Peyer's patch (tissue), 4 donors: Measurements from ENCODE around the gene HOXC11. TPM values are rescaled to one million over a fixed set of nuclear protein-coding genes. Genes with fewer than 3 reads are reported as not detected.

ENCODE experiments used
- DNase-seq, 3 donors: peaks; one replicate each; pipeline ENCODE4 v3.0.0-alpha.2; 2017 to 2019
- H3K27ac ChIP-seq, 4 donors: fragments of 200-600 bp; sonication (generic); one replicate each; pipeline ENCODE4 v1.5.1; 2016 to 2019
- H3K27me3 ChIP-seq, 2 donors: fragments of 200-600 bp; sonication (generic); one replicate each; pipeline ENCODE4 v1.5.1; 2019
- H3K36me3 ChIP-seq, 3 donors: fragments of 200-600 bp; sonication (generic); one replicate each; pipeline ENCODE4 v1.5.1; 2016 to 2019
- H3K4me1 ChIP-seq, 4 donors: fragments of 200-600 bp; sonication (generic); one replicate each; pipeline ENCODE4 v1.5.1; 2016 to 2019
- H3K4me3 ChIP-seq, 4 donors: fragments of 200-600 bp; sonication (generic); 1 replicate in 3 of 4; 2 replicates in 1 of 4; pipeline ENCODE4 v1.5.1; 2016 to 2019; ENCODE audit warnings: mild to moderate bottlenecking in 1 of 4
- H3K9me3 ChIP-seq, 4 donors: fragments of 200-600 bp; sonication (generic); one replicate each; pipeline ENCODE4 v1.5.1; 2016 to 2019; ENCODE audit warnings: mild to moderate bottlenecking in 1 of 4
- POLR2A ChIP-seq, 2 donors: fragments of 450-650 bp; IDR thresholded peaks; one replicate each; pipeline ENCODE4 v1.5.1; 2017; ENCODE audit warnings: antibody characterized with exemption in 2 of 2, mild to moderate bottlenecking in 2 of 2, moderate library complexity in 2 of 2
- total RNA-seq, 4 donors: library from RNA; depleted of rRNA; stranded (reverse); fragments of >200 nt; gene quantifications; one replicate each; pipeline ENCODE4 v1.1.0, GENCODE V29; 2016
- TF ChIP-seq, protein P1 (sequence below), 6 experiments: fragments of 450-650 bp in 4 of 6; fragments of 200-600 bp in 2 of 6; sonication (generic) in 1 of 6; IDR thresholded peaks; one replicate each; pipeline ENCODE4 v1.5.1; 2017 to 2019; ENCODE audit warnings: antibody characterized with exemption in 6 of 6, mild to moderate bottlenecking in 3 of 6, moderate library complexity in 1 of 6

Gene HOXC11
- total RNA-seq, 4 donors from 2014 or later = 0.40 to 0.76 (median 0.70) TPM; not detected in 1

DNA sequence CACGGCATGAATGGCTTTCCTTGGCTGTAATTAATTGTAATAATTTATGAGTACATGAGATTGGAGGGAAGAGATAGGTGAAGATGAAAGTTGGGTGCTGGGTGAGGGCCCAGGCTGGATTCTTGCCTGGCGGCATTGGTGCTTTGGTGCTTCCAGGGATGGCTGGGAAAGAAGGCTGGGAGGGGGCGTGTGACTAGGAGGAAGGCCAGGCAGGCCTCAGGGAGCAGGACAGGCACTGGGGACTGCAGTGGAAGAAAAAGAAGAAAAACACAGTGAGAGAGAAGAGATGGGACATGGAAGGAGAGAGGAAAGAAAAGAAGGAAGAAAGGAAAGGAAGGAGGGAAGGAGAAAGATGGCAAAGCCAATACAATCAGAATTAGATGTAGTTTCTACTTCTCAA, 30.7 kb downstream of the HOXC11 start:
- Histone ChIP-seq H3K27me3 (peaks cover 0 to 42% of the 10 kb centered on the region in 2 donors), H3K27ac (peak overlapping the region in 2 of 4 donors; percentile 63 to 83), H3K4me1 (peaks cover 0 to 31% (median 3%) of the 10 kb centered on the region in 4 donors), H3K36me3 (no peaks in the 10 kb centered on the region), H3K9me3 (no peaks in the 10 kb centered on the region), H3K4me3 (peak overlapping the region in 1 of 4 donors; percentile 8)
- no peak for TF ChIP-seq POLR2A (IDR thresholded peaks at IDR 0.05)
- TF ChIP-seq, protein P1, sequence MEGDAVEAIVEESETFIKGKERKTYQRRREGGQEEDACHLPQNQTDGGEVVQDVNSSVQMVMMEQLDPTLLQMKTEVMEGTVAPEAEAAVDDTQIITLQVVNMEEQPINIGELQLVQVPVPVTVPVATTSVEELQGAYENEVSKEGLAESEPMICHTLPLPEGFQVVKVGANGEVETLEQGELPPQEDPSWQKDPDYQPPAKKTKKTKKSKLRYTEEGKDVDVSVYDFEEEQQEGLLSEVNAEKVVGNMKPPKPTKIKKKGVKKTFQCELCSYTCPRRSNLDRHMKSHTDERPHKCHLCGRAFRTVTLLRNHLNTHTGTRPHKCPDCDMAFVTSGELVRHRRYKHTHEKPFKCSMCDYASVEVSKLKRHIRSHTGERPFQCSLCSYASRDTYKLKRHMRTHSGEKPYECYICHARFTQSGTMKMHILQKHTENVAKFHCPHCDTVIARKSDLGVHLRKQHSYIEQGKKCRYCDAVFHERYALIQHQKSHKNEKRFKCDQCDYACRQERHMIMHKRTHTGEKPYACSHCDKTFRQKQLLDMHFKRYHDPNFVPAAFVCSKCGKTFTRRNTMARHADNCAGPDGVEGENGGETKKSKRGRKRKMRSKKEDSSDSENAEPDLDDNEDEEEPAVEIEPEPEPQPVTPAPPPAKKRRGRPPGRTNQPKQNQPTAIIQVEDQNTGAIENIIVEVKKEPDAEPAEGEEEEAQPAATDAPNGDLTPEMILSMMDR (IDR thresholded peaks at IDR 0.05) = no peak
- no peak for DNase-seq

DNA sequence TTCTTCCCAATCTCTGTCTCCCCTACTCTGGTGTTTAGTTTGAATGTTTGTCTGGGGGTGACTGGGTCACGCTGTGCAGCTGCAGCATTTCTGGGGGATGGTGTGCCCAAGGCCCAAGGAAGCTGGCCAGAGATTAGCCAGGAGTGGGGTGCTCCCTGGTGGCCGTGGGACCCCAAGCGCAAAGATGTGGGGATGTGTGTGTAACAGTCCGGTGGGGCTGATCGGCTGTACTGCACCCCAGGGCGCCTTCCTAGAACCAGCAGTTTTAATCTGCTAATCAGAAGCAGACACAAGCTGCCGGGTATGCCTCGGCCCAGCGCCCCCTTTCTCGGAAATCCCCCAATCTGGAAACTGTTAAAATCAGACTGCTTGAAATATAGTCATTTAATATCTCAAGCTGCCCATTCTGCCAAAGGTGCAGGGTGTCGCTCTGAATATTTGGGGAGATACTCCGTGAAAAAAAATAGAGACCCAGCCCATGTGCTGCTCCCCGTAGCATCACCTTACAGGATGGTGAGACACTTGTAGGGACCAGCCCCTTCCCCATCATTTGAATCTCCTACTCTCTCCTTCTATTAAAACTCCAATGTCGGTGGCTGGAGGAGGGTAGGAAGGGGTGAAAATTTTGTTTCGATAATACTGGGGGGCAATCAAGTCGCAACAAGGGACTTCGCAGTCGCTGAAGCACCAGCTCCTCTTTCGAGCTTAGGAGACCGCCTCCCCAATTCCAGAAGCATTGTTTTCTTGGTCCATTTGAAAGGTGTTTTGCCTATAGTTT, 31.3 kb downstream of the HOXC11 start:
- Histone ChIP-seq H3K36me3 (no peaks in the 10 kb centered on the region), H3K4me3 (peak overlapping the region in 1 of 4 donors; percentile 49), H3K27ac (peak overlapping the region in 3 of 4 donors; percentile 63 to 83 (median 71)), H3K4me1 (peaks cover 0 to 31% (median 4%) of the 10 kb centered on the region in 4 donors), H3K27me3 (peaks cover 0 to 40% of the 10 kb centered on the region in 2 donors), H3K9me3 (no peaks in the 10 kb centered on the region)
- TF ChIP-seq, protein P1 (IDR thresholded peaks at IDR 0.05) = no peak
- TF ChIP-seq POLR2A (IDR thresholded peaks at IDR 0.05) = no peak
- no peak for DNase-seq

DNA sequence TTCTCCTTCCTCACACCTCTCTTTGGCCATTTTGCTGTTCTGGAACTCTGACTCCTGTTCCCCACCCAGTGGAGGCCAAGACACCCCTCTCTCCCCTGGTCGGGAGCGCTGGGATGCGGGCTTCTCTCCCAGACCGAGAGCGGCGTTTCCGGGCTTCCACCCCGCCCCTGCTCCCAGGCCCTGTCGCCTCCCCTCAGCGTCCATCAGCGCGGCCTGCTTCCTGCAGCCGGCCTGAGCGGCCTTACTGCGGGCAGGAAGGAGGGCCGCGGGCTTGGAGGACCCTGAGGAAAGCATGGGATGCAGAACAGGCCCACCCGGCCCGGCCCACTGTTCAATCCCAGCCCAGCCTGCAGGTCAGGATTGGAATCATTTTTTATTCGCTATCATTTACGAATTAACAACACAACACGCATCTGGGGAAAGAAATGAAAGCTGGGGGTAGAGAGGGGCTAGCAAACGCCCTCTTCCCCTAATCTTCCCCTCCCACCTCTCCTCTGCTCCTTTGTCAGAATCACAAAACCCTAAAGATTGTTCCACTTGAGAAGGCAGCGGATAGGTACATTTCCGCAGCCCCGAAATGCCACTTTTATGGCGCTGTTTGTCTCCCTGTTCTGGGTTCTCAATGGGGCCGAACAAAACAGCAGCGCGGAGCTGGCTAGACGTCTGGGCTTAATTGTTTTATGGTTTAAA, 32.1 kb downstream of the HOXC11 start:
- no peaks in the 10 kb centered on the region for H3K9me3 ChIP-seq
- peak overlapping the region; percentile 37 to 83 (median 67) for H3K27ac ChIP-seq
- H3K4me1 ChIP-seq = peaks cover 0 to 27% (median 6%) of the 10 kb centered on the region in 4 donors
- no peaks in the 10 kb centered on the region for H3K36me3 ChIP-seq
- TF ChIP-seq, protein P1 (IDR thresholded peaks at IDR 0.05) = no peak
- no peak for TF ChIP-seq POLR2A (IDR thresholded peaks at IDR 0.05)
- peak overlapping the region in 1 of 4 donors; percentile 49 for H3K4me3 ChIP-seq
- peaks cover 0 to 40% of the 10 kb centered on the region in 2 donors for H3K27me3 ChIP-seq
- DNase-seq = no peak

DNA sequence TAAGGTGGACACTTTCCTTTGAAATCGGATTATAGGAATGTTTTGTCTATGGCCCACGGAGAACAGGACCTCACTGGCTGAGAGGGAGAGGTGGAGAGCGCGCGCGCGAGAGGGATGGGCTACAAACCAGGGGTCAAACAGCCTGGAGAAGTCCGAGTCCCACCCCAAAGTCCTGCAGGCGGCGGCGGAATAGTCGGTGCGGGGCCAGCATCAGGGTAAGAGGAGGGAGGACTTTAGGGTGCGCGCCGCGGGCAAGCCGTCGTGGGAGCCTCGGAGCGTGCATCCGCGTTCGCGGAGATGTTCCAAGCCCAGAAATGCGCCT, 32.6 kb downstream of the HOXC11 start:
- Histone ChIP-seq H3K4me1 (peaks cover 0 to 22% (median 6%) of the 10 kb centered on the region in 4 donors), H3K9me3 (no peaks in the 10 kb centered on the region), H3K4me3 (peak overlapping the region in 1 of 4 donors; percentile 49), H3K27ac (peak overlapping the region; percentile 37 to 83 (median 67)), H3K36me3 (no peaks in the 10 kb centered on the region), H3K27me3 (peaks cover 0 to 39% of the 10 kb centered on the region in 2 donors)
- no peak for TF ChIP-seq POLR2A (IDR thresholded peaks at IDR 0.05)
- TF ChIP-seq, protein P1 (IDR thresholded peaks at IDR 0.05) = no peak
- DNase-seq = no peak

DNA sequence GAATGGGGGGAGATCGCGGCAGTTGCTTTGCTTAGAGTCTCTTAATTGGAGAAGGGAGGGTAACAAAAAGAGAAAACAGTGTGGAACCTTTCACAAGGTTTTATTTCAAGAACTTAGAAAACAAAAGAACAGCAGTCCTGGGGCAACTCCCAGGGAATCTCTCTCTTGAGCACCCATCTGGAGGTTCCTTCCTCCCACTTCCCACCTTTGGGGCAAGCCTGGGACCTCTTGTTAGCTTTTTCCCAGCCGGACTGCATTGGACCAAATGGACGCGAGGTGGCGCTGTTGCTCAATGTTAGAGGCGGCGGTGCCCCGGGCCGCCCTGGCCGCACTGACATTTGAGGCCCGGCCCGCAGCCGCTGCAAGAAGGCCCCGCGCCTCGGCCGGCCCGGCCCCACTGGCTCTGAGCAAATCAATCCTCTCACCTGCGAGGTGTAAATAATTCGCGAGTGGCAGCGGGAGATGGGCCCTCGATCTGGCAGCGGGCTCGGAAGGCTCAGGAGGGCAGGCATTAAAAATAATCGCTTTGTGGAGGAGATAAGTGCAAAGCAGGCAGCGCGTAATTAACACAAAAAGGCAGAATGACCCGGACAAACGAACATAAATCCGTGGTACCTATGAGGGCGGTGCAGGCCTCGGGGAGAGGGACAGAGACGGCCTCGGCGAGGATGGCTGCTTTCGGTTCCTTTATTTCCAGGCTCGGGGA, 33.1 kb downstream of the HOXC11 start:
- Histone ChIP-seq H3K4me3 (peak overlapping the region; percentile 13 to 52 (median 46)), H3K36me3 (no peaks in the 10 kb centered on the region), H3K9me3 (no peaks in the 10 kb centered on the region), H3K27ac (peak overlapping the region; percentile 1 to 83 (median 67)), H3K4me1 (peaks cover 0 to 20% (median 6%) of the 10 kb centered on the region in 4 donors), H3K27me3 (peaks cover 0 to 39% of the 10 kb centered on the region in 2 donors)
- TF ChIP-seq, protein P1 (IDR thresholded peaks at IDR 0.05) = peak; percentile 93 to 97 (median 94)
- TF ChIP-seq POLR2A (IDR thresholded peaks at IDR 0.05) = no peak
- DNase-seq = peak; percentile 90 to 95 (median 91)
